Stimulated activated CD8-positive, alpha-beta memory T cell treated with anti-CD3 and anti-CD28 coated beads, Interleukin-4, amount 100 ng/mL, for 1 hour (primary cell): ENCODE data around the gene ATG10.
"Not testable (repeated sequence)": the region's sequence is repeated elsewhere in the genome, so short reads cannot be mapped to it uniquely, and the experiment has no call there.

Experiments
- DNase-seq, 2 donors: peaks; one replicate each; pipeline ENCODE4 v3.0.0-alpha.2; 2020; ENCODE audit warnings: low read depth in 2 of 2, low spot score in 1 of 2

ATG10 gene

GRCh38 chr5:81971712-81972491, at the start of gene ATG10:
TSS of gene ATG10 (plus strand) at chr5:81972023. CDS start at chr5:81987571, 15,548 bp downstream.
- peak; percentile 67 to 80 for DNase-seq

GRCh38 chr5:81922854-81923279, 49.0 kb upstream of the ATG10 start:
- no peak for DNase-seq

- no peak for DNase-seq
These were observed 47.4 kb upstream of the ATG10 start for GRCh38 chr5:81924442-81924841.

GRCh38 chr5:81925009-81925408, 46.8 kb upstream of the ATG10 start:
- DNase-seq, result no peak

- DNase-seq, result no peak
These were observed 45.8 kb upstream of the ATG10 start for GRCh38 chr5:81925981-81926380.

- DNase-seq, result no peak
These were observed 35.8 kb upstream of the ATG10 start for GRCh38 chr5:81936066-81936465.

GRCh38 chr5:81936750-81937149, 35.1 kb upstream of the ATG10 start:
- no peak for DNase-seq

- no peak for DNase-seq
These were observed 29.1 kb upstream of the ATG10 start for GRCh38 chr5:81942746-81943145.

- no peak for DNase-seq
These were observed 23.5 kb upstream of the ATG10 start for GRCh38 chr5:81948349-81948748.

GRCh38 chr5:81949462-81949861, 22.4 kb upstream of the ATG10 start:
- DNase-seq, result no peak

GRCh38 chr5:81950996-81951395, 20.8 kb upstream of the ATG10 start:
- DNase-seq, result no peak

GRCh38 chr5:81954796-81955195, 17.0 kb upstream of the ATG10 start:
- DNase-seq, result not testable (repeated sequence)

GRCh38 chr5:81958129-81958528, 13.7 kb upstream of the ATG10 start:
- not testable (repeated sequence) for DNase-seq

GRCh38 chr5:81961651-81962440, 10.0 kb upstream of the ATG10 start:
- no peak for DNase-seq

- no peak for DNase-seq
These were observed 8.3 kb upstream of the ATG10 start for GRCh38 chr5:81963544-81963943.

- DNase-seq, result no peak
These were observed 6.3 kb upstream of the ATG10 start for GRCh38 chr5:81965524-81965923.

GRCh38 chr5:81969226-81969625, 2.6 kb upstream of the ATG10 start:
- no peak for DNase-seq

- no peak for DNase-seq
These were observed 1.9 kb upstream of the ATG10 start for GRCh38 chr5:81969912-81970311.

- DNase-seq, result no peak
These were observed 612 bp upstream of the ATG10 start for GRCh38 chr5:81971111-81971711.

- no peak for DNase-seq
These were observed 615 bp downstream of the ATG10 start for GRCh38 chr5:81972492-81972783.

GRCh38 chr5:81980160-81980559, 8.3 kb downstream of the ATG10 start:
- DNase-seq, result no peak

GRCh38 chr5:81980598-81981260, 8.9 kb downstream of the ATG10 start:
- DNase-seq, result no peak
